Adrenal gland (tissue), 12 donors: ENCODE data around the gene OLIG2. TPM values are rescaled to one million over a fixed set of nuclear protein-coding genes. Genes with fewer than 3 reads are reported as not detected.

ENCODE experiments used
- DNase-seq, 7 donors: peaks; one replicate each; pipeline ENCODE4 v3.0.0-alpha.2; 2019 to 2020
- H3K27ac ChIP-seq, 5 donors: fragments of 200-600 bp; sonication (generic) in 4 of 5; 1 replicate in 3 of 5; 2 replicates in 2 of 5; pipeline versions ENCODE4 v1.5.1 to v1.8.0; 2016 to 2020; ENCODE audit warnings: mild to moderate bottlenecking in 1 of 5
- H3K27me3 ChIP-seq: fragments of 200-600 bp; 2 replicates; pipeline ENCODE4 v1.8.0; 2021
- H3K36me3 ChIP-seq, 2 donors: fragments of 200-600 bp; replicated peaks in 1 of 2; 1 replicate in 1 of 2; 2 replicates in 1 of 2; pipeline versions ENCODE4 v1.5.1 to v1.8.0; 2018 to 2022
- H3K4me1 ChIP-seq, 2 donors: fragments of 200-600 bp; replicated peaks in 1 of 2; 1 replicate in 1 of 2; 2 replicates in 1 of 2; pipeline versions ENCODE4 v1.5.1 to v1.8.0; 2018 to 2021
- H3K4me3 ChIP-seq, 4 donors: fragments of 200-600 bp; sonication (generic) in 3 of 4; one replicate each; pipeline ENCODE4 v1.5.1; 2016 to 2018
- H3K9me3 ChIP-seq, 3 donors: fragments of 200-600 bp; sonication (generic) in 1 of 3; replicated peaks in 1 of 3; 1 replicate in 2 of 3; 2 replicates in 1 of 3; pipeline versions ENCODE4 v1.5.1 to v1.8.0; 2016 to 2021
- POLR2A ChIP-seq, 2 donors: fragments of 450-650 bp; IDR thresholded peaks; one replicate each; pipeline ENCODE4 v1.6.1; 2017; ENCODE audit warnings: antibody characterized with exemption in 2 of 2, mild to moderate bottlenecking in 2 of 2, moderate library complexity in 1 of 2
- WGBS, 4 donors: extraction: QIAGEN DNeasy Blood & Tissue Kit in 2 of 4; methylation state at CpG; one replicate each; pipeline versions ENCODE4 v1.1.5 to v1.1.7; 2013 to 2017; 5-methylcytosine and 5-hydroxymethylcytosine counted together
- intact Hi-C, 2 donors: fragments of 100-400 bp; cut with DNase I; formaldehyde crosslinking; loops; one replicate each; pipeline versions ENCODE4 v1.14.1 to v1.15.0; 2022 to 2023
- polyA plus RNA-seq, 3 donors: library from polyadenylated mRNA; stranded (reverse); fragments of 200-250 nt in 2 of 3; fragments of 350-450 nt in 1 of 3; fragmentation: Illumina TruSeq in 1 of 3; extraction: RNeasy Lipid Tissue Mini Kit (QIAGEN cat#74804) in 1 of 3; gene quantifications; one replicate each; pipeline ENCODE4 v1.2.3, GENCODE V29; 2013 to 2014
- total RNA-seq, 9 donors: library from RNA; depleted of rRNA in 4 of 9; stranded (reverse); fragments of >200 nt in 4 of 9; fragments of 120-200 nt in 1 of 9; fragmentation: NEBNext Ultra II Directional in 1 of 9; extraction: Animal tissue kit (Norgen Biotek cat#: 25700) in 1 of 9; gene quantifications; one replicate each; pipeline versions ENCODE4 v1.1.0 to v1.2.4, GENCODE V29; 2013 to 2023
- TF ChIP-seq, protein P1 (sequence below), 6 experiments: fragments of 450-650 bp in 4 of 6; fragments of 200-600 bp in 2 of 6; sonication (generic) in 1 of 6; IDR thresholded peaks; 1 replicate in 5 of 6; 2 replicates in 1 of 6; pipeline versions ENCODE4 v1.5.1 to v1.8.0; 2016 to 2021; ENCODE audit warnings: antibody characterized with exemption in 6 of 6, mild to moderate bottlenecking in 2 of 6, moderate library complexity in 1 of 6
- donor health status: healthy with polysubstance abuse.
- donor health status: Bipolar disorder and iron deficiency.
- donor health status: DM: yes; HTN: yes; CAD: no.
- donor health status: DM: no; HTN: no; CAD: no.
- donor health status: DM: no; HTN: no; CAD: no.
- donor health status: DM: yes; HTN: yes; CAD: no.

Gene OLIG2
- total and polyA plus RNA-seq, 12 donors, result 0.16 TPM; not detected in 11

DNA sequence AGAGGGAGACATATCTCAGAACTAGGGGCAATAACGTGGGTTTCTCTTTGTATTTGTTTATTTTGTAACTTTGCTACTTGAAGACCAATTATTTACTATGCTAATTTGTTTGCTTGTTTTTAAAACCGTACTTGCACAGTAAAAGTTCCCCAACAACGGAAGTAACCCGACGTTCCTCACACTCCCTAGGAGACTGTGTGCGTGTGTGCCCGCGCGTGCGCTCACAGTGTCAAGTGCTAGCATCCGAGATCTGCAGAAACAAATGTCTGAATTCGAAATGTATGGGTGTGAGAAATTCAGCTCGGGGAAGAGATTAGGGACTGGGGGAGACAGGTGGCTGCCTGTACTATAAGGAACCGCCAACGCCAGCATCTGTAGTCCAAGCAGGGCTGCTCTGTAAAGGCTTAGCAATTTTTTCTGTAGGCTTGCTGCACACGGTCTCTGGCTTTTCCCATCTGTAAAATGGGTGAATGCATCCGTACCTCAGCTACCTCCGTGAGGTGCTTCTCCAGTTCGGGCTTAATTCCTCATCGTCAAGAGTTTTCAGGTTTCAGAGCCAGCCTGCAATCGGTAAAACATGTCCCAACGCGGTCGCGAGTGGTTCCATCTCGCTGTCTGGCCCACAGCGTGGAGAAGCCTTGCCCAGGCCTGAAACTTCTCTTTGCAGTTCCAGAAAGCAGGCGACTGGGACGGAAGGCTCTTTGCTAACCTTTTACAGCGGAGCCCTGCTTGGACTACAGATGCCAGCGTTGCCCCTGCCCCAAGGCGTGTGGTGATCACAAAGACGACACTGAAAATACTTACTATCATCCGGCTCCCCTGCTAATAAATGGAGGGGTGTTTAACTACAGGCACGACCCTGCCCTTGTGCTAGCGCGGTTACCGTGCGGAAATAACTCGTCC is 1.3 kb upstream of the OLIG2 start:
- no peak overlapping the region for H3K27ac ChIP-seq
- 4 to 7% (median 6%) methylated on average over 33 to 40 of the region's 40 CpGs for WGBS, 4 donors
- H3K4me3 ChIP-seq, result no peak overlapping the region
- H3K4me1 ChIP-seq, result peaks cover 0 to 28% of the 10 kb centered on the region in 2 donors
- TF ChIP-seq, protein P1, sequence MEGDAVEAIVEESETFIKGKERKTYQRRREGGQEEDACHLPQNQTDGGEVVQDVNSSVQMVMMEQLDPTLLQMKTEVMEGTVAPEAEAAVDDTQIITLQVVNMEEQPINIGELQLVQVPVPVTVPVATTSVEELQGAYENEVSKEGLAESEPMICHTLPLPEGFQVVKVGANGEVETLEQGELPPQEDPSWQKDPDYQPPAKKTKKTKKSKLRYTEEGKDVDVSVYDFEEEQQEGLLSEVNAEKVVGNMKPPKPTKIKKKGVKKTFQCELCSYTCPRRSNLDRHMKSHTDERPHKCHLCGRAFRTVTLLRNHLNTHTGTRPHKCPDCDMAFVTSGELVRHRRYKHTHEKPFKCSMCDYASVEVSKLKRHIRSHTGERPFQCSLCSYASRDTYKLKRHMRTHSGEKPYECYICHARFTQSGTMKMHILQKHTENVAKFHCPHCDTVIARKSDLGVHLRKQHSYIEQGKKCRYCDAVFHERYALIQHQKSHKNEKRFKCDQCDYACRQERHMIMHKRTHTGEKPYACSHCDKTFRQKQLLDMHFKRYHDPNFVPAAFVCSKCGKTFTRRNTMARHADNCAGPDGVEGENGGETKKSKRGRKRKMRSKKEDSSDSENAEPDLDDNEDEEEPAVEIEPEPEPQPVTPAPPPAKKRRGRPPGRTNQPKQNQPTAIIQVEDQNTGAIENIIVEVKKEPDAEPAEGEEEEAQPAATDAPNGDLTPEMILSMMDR (IDR thresholded peaks at IDR 0.05), result no peak
- no peak for TF ChIP-seq POLR2A (IDR thresholded peaks at IDR 0.05)
- DNase-seq, result no peak
- H3K27me3 ChIP-seq, result peaks cover 99% of the 10 kb centered on the region
- H3K36me3 ChIP-seq, result no peaks in the 10 kb centered on the region
- H3K9me3 ChIP-seq, result no peaks in the 10 kb centered on the region
- intact Hi-C loops, result no loop called here

DNA sequence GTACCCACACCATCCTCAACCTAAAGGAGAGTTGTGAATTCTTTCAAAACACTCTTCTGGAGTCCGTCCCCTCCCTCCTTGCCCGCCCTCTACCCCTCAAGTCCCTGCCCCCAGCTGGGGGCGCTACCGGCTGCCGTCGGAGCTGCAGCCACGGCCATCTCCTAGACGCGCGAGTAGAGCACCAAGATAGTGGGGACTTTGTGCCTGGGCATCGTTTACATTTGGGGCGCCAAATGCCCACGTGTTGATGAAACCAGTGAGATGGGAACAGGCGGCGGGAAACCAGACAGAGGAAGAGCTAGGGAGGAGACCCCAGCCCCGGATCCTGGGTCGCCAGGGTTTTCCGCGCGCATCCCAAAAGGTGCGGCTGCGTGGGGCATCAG is 638 bp upstream of the OLIG2 start:
- WGBS, 4 donors, result 1 to 7% (median 4%) methylated on average over 18 to 22 of the region's 22 CpGs
- Histone ChIP-seq H3K4me1 (peaks cover 0 to 22% of the 10 kb centered on the region in 2 donors), H3K4me3 (no peak overlapping the region), H3K27ac (no peak overlapping the region), H3K36me3 (no peaks in the 10 kb centered on the region), H3K27me3 (peaks cover 99% of the 10 kb centered on the region), H3K9me3 (no peaks in the 10 kb centered on the region)
- no peak for DNase-seq
- intact Hi-C loops, result no loop called here
- TF ChIP-seq, protein P1 (IDR thresholded peaks at IDR 0.05), result no peak
- no peak for TF ChIP-seq POLR2A (IDR thresholded peaks at IDR 0.05)

DNA sequence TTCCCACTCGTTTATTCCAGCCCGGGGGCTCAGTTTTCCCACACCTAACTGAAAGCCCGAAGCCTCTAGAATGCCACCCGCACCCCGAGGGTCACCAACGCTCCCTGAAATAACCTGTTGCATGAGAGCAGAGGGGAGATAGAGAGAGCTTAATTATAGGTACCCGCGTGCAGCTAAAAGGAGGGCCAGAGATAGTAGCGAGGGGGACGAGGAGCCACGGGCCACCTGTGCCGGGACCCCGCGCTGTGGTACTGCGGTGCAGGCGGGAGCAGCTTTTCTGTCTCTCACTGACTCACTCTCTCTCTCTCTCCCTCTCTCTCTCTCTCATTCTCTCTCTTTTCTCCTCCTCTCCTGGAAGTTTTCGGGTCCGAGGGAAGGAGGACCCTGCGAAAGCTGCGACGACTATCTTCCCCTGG is 716 bp downstream of the OLIG2 start:
- Histone ChIP-seq H3K27ac (no peak overlapping the region), H3K4me1 (peaks cover 0 to 21% of the 10 kb centered on the region in 2 donors), H3K9me3 (no peaks in the 10 kb centered on the region), H3K36me3 (no peaks in the 10 kb centered on the region), H3K27me3 (peaks cover 100% of the 10 kb centered on the region), H3K4me3 (no peak overlapping the region)
- 2 to 5% (median 3%) methylated on average over 11 to 21 of the region's 21 CpGs for WGBS, 4 donors
- intact Hi-C loops, result no loop called here
- TF ChIP-seq, protein P1 (IDR thresholded peaks at IDR 0.05), result no peak
- TF ChIP-seq POLR2A (IDR thresholded peaks at IDR 0.05), result no peak
- no peak for DNase-seq

DNA sequence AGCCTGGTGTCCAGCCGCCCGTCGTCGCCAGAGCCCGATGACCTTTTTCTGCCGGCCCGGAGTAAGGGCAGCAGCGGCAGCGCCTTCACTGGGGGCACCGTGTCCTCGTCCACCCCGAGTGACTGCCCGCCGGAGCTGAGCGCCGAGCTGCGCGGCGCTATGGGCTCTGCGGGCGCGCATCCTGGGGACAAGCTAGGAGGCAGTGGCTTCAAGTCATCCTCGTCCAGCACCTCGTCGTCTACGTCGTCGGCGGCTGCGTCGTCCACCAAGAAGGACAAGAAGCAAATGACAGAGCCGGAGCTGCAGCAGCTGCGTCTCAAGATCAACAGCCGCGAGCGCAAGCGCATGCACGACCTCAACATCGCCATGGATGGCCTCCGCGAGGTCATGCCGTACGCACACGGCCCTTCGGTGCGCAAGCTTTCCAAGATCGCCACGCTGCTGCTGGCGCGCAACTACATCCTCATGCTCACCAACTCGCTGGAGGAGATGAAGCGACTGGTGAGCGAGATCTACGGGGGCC is 1.2 kb downstream of the OLIG2 start:
- Histone ChIP-seq H3K36me3 (no peaks in the 10 kb centered on the region), H3K4me1 (peaks cover 0 to 21% of the 10 kb centered on the region in 2 donors), H3K27ac (no peak overlapping the region), H3K9me3 (no peaks in the 10 kb centered on the region), H3K4me3 (no peak overlapping the region), H3K27me3 (peaks cover 100% of the 10 kb centered on the region)
- no peak for DNase-seq
- intact Hi-C loops, result no loop called here
- TF ChIP-seq POLR2A (IDR thresholded peaks at IDR 0.05), result no peak
- 2 to 18% (median 5%) methylated on average over 4 to 54 of the region's 54 CpGs for WGBS, 4 donors
